RWPE1 (cell line): ENCODE data around the gene ICA1L.

Experiments
- CTCF ChIA-PET: fragments of 350-600 bp; sonication (Branson Sonifier 250); formaldehyde crosslinking; extraction: SDS; loops from one replicate; lab custom pipeline; 2021; lab: Yijun Ruan, JAX
- POLR2A ChIA-PET: fragments of 400-600 bp; formaldehyde crosslinking; extraction: SDS; loops from one replicate; lab custom pipeline; 2020; ENCODE audit warnings: antibody characterized with exemption; ENCODE audit not compliant: low non-redundant PET; lab: Yijun Ruan, JAX
- DNase-seq: peaks from one replicate; pipeline ENCODE4 v3.0.0; 2012; ENCODE audit warnings: low spot score
- H3K27ac ChIP-seq: fragments of 450-650 bp; 2 replicates; pipeline ENCODE4 v1.5.1; 2017
- CTCF ChIP-seq: fragments of 450-650 bp; conservative IDR thresholded peaks from 2 replicates; pipeline ENCODE4 v1.5.1; 2017; ENCODE audit warnings: low read depth, mild to moderate bottlenecking

Gene ICA1L

GRCh38 chr2:202771336-202771735 is 100.2 kb downstream of the ICA1L start:
- ChIA-PET CTCF (no interaction called here), POLR2A (no interaction called here)
- no peak for TF ChIP-seq CTCF
- DNase-seq: no peak
- H3K27ac ChIP-seq: no peak overlapping the region

- H3K27ac ChIP-seq: no peak overlapping the region
- CTCF ChIA-PET: no interaction called here
- TF ChIP-seq CTCF: no peak
- POLR2A ChIA-PET: no interaction called here
- no peak for DNase-seq
Measured at GRCh38 chr2:202769201-202769600, 102.4 kb downstream of the ICA1L start.

DNA sequence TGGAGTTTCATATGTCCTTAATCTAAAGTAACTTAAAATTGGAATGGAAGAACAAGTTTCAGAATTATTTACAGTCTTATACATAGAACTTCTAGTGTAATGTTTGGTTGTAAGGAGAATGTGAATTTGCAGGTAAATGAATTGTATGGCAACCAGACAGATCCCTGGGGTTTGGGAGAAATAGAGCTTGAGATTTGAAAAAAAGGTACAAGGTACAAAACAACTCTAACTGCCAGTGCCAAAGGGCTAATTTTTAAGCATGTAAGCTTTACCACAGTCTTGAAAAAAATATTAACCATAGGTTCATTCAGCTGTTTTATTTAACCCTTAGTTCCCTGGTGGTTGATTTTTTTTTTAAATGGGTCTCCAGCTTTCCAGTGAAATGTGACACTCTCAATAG is 103.3 kb downstream of the ICA1L start:
- CTCF ChIA-PET: no interaction called here
- POLR2A ChIA-PET: no interaction called here
- TF ChIP-seq CTCF: no peak
- DNase-seq: no peak
- no peak overlapping the region for H3K27ac ChIP-seq

- ChIA-PET POLR2A (no interaction called here), CTCF (no interaction called here)
- TF ChIP-seq CTCF: no peak
- DNase-seq: no peak
- no peak overlapping the region for H3K27ac ChIP-seq
Measured at GRCh38 chr2:202765436-202765835, 106.1 kb downstream of the ICA1L start.

DNA sequence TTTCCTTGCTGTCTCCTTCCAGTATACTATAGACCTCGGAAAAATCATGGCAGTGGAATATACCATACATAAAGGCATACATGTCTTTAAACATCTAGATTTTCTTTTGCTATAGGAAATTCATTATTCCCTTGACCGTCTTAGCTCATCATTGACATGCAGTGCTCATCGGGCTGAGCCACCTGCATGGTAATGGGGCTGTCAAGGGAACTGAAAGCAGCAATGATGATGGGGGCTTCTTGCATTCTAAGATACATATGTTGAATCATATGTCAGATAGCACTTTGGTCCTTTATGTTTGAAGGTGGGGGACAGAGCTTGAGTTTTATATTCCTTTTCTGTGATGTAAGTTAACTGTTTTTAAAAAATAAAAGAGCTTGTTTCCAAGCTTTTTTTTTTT is 106.6 kb downstream of the ICA1L start:
- POLR2A ChIA-PET: no interaction called here
- H3K27ac ChIP-seq: no peak overlapping the region
- no peak for TF ChIP-seq CTCF
- CTCF ChIA-PET: interaction anchor here (0.5 to 0.6 kb wide), 2 partner anchors 22 to 619 kb away, joined by 4 to 6 read pairs; no protein-coding TSS in a partner anchor
- DNase-seq: no peak

DNA sequence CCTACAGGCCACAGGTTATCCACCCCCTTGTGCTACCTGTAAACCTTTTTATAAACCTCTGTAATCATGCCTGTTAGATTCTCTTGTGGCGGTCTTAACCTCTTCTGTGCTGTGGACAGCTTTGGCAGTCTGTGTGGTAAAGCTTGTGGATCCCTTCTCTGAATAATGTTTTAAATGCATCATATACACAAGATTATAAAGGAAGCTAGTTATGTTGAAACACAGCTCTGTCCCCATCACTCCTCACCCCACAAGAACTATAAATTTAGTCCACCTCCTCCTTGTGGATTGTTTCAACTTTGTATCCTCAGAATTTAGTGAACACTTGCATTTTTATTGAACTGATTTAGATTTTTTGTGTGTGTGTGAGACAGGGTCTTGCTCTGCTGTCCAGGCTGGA is 107.7 kb downstream of the ICA1L start:
- ChIA-PET CTCF (no interaction called here), POLR2A (no interaction called here)
- TF ChIP-seq CTCF: no peak
- no peak for DNase-seq
- no peak overlapping the region for H3K27ac ChIP-seq

DNA sequence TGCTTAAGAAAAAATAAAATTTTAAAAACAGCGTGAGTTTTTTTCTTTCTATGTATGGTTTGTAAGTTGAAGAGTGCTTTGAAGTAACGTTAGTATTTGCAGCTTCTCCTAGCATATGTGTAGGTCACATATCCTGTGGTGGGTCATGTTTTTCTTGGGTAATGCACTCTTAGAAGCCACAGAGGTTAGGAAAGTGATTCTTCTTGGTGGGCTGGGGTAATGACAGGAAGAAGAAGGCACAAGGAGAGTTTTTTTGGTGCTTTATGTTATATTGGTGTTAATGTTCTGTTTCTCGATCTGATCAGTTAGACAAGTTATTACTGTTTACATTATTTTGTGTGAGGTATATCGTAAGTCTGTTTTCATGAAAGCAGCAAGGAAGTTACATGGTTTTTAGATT is 109.0 kb downstream of the ICA1L start:
- ChIA-PET CTCF (no interaction called here), POLR2A (interaction anchor here (0.5 kb wide), 1 partner anchor 170 kb away, joined by 5 read pairs; no protein-coding TSS in a partner anchor)
- no peak overlapping the region for H3K27ac ChIP-seq
- TF ChIP-seq CTCF: no peak
- no peak for DNase-seq
